ENCODE measurements around the gene CYS1. TPM values are rescaled to one million over a fixed set of nuclear protein-coding genes. Genes with fewer than 3 reads are reported as not detected.
"Not testable (repeated sequence)": the region's sequence is repeated elsewhere in the genome, so short reads cannot be mapped to it uniquely, and the experiment has no call there.

The CYS1 gene
- total RNA-seq, 1 experiment from 2014 or later: 0.29 TPM

- DNase-seq (ENCODE audit: low read depth, low spot score): no peak
- in situ Hi-C loops (cut with HindIII; ENCODE audit: low pct_unique_long_range_greater_than_20kb, low sequenced_read_pairs): loop anchor here (25.0 kb wide), 1 partner anchor 230 kb away; no protein-coding TSS in a partner anchor
Measured at GRCh38 chr2:10042301-10043161, 37.7 kb downstream of the CYS1 start.

- no peak for DNase-seq (ENCODE audit: low read depth, low spot score)
- in situ Hi-C loops (cut with HindIII; ENCODE audit: low pct_unique_long_range_greater_than_20kb, low sequenced_read_pairs): loop anchor here (25.0 kb wide), 1 partner anchor 229 kb away; no protein-coding TSS in a partner anchor
Measured at GRCh38 chr2:10041711-10042110, 38.5 kb downstream of the CYS1 start.

- DNase-seq (ENCODE audit: low read depth, low spot score): no peak
- in situ Hi-C loops (cut with HindIII; ENCODE audit: low pct_unique_long_range_greater_than_20kb, low sequenced_read_pairs): loop anchor here (25.0 kb wide), 1 partner anchor 228 kb away; no protein-coding TSS in a partner anchor
Measured at GRCh38 chr2:10039658-10040410, 40.4 kb downstream of the CYS1 start.

- in situ Hi-C loops (cut with HindIII; ENCODE audit: low pct_unique_long_range_greater_than_20kb, low sequenced_read_pairs): loop anchor here (25.0 kb wide), 1 partner anchor 226 kb away; no protein-coding TSS in a partner anchor
- no peak for DNase-seq (ENCODE audit: low read depth, low spot score)
Measured at GRCh38 chr2:10038716-10039115, 41.5 kb downstream of the CYS1 start.

GRCh38 chr2:10038123-10038522 lies 42.1 kb downstream of the CYS1 start:
- in situ Hi-C loops (cut with HindIII; ENCODE audit: low pct_unique_long_range_greater_than_20kb, low sequenced_read_pairs): loop anchor here (25.0 kb wide), 1 partner anchor 226 kb away; no protein-coding TSS in a partner anchor
- no peak for DNase-seq (ENCODE audit: low read depth, low spot score)

- in situ Hi-C loops (cut with HindIII; ENCODE audit: low pct_unique_long_range_greater_than_20kb, low sequenced_read_pairs): loop anchor here (25.0 kb wide), 1 partner anchor 224 kb away; no protein-coding TSS in a partner anchor
- peak; percentile 67 for DNase-seq (ENCODE audit: low read depth, low spot score)
Measured at GRCh38 chr2:10036095-10036884, 43.9 kb downstream of the CYS1 start.

GRCh38 chr2:10035633-10036032 lies 44.6 kb downstream of the CYS1 start:
- in situ Hi-C loops (cut with HindIII; ENCODE audit: low pct_unique_long_range_greater_than_20kb, low sequenced_read_pairs): loop anchor here (25.0 kb wide), 1 partner anchor 223 kb away; no protein-coding TSS in a partner anchor
- DNase-seq (ENCODE audit: low read depth, low spot score): no peak

GRCh38 chr2:10035053-10035422 lies 45.2 kb downstream of the CYS1 start:
- no peak for DNase-seq (ENCODE audit: low read depth, low spot score)
- in situ Hi-C loops (cut with HindIII; ENCODE audit: low pct_unique_long_range_greater_than_20kb, low sequenced_read_pairs): loop anchor here (25.0 kb wide), 1 partner anchor 223 kb away; no protein-coding TSS in a partner anchor

GRCh38 chr2:10034333-10035052 lies 45.7 kb downstream of the CYS1 start:
- DNase-seq (ENCODE audit: low read depth, low spot score): no peak
- in situ Hi-C loops (cut with HindIII; ENCODE audit: low pct_unique_long_range_greater_than_20kb, low sequenced_read_pairs): loop anchor here (25.0 kb wide), 1 partner anchor 222 kb away; no protein-coding TSS in a partner anchor

GRCh38 chr2:10033251-10034006 lies 46.8 kb downstream of the CYS1 start:
- no peak for DNase-seq (ENCODE audit: low read depth, low spot score)
- in situ Hi-C loops (cut with HindIII; ENCODE audit: low pct_unique_long_range_greater_than_20kb, low sequenced_read_pairs): loop anchor here (25.0 kb wide), 1 partner anchor 221 kb away; no protein-coding TSS in a partner anchor

- in situ Hi-C loops (cut with HindIII; ENCODE audit: low pct_unique_long_range_greater_than_20kb, low sequenced_read_pairs): loop anchor here (25.0 kb wide), 1 partner anchor 220 kb away; no protein-coding TSS in a partner anchor
- DNase-seq (ENCODE audit: low read depth, low spot score): no peak
Measured at GRCh38 chr2:10032746-10033105, 47.5 kb downstream of the CYS1 start.

GRCh38 chr2:10031886-10032745 lies 48.1 kb downstream of the CYS1 start:
- in situ Hi-C loops (cut with HindIII; ENCODE audit: low pct_unique_long_range_greater_than_20kb, low sequenced_read_pairs): loop anchor here (25.0 kb wide), 1 partner anchor 220 kb away; no protein-coding TSS in a partner anchor

GRCh38 chr2:10030798-10031197 lies 49.4 kb downstream of the CYS1 start:
- not testable (repeated sequence) for DNase-seq (ENCODE audit: low read depth, low spot score)
- in situ Hi-C loops (cut with HindIII; ENCODE audit: low pct_unique_long_range_greater_than_20kb, low sequenced_read_pairs): loop anchor here (25.0 kb wide), 1 partner anchor 218 kb away; no protein-coding TSS in a partner anchor

More at GRCh38 chr2:10031886-10032745, 48.1 kb downstream of the CYS1 start:
- DNase-seq (ENCODE audit: low read depth, low spot score): no peak

GRCh38 chr2:10030311-10030736 lies 49.9 kb downstream of the CYS1 start:
- in situ Hi-C loops (cut with HindIII; ENCODE audit: low pct_unique_long_range_greater_than_20kb, low sequenced_read_pairs): loop anchor here (25.0 kb wide), 1 partner anchor 218 kb away; no protein-coding TSS in a partner anchor
- DNase-seq (ENCODE audit: low read depth, low spot score): no peak

GRCh38 chr2:10029875-10030223 lies 50.4 kb downstream of the CYS1 start:
- in situ Hi-C loops (cut with HindIII; ENCODE audit: low pct_unique_long_range_greater_than_20kb, low sequenced_read_pairs): loop anchor here (25.0 kb wide), 1 partner anchor 218 kb away; no protein-coding TSS in a partner anchor
- no peak for DNase-seq (ENCODE audit: low read depth, low spot score)

Data from SK-MEL-5 (cell line).